Prostate gland (tissue), 2 donors: Measurements from ENCODE around the gene PROCR.

Experiments used
- CTCF ChIP-seq, 4 experiments: fragments of 200-600 bp in 2 of 4; fragments of 450-650 bp in 2 of 4; sonication (generic) in 2 of 4; IDR thresholded peaks; 1 replicate in 3 of 4; 2 replicates in 1 of 4; pipeline ENCODE4 v1.5.1; 2016 to 2019; ENCODE audit warnings: antibody characterized with exemption in 4 of 4, mild to moderate bottlenecking in 2 of 4, moderate library complexity in 2 of 4
- POLR2A ChIP-seq: fragments of 450-650 bp; IDR thresholded peaks from one replicate; pipeline ENCODE4 v1.6.1; 2016; ENCODE audit warnings: antibody characterized with exemption, mild to moderate bottlenecking
- POLR2AphosphoS5 ChIP-seq: sonication (generic); formaldehyde crosslinking; IDR thresholded peaks from one replicate; pipeline ENCODE4 v1.6.1; 2017; ENCODE audit warnings: antibody characterized with exemption

GRCh38 chr20:35223941-35224340 is 52.1 kb downstream of the PROCR start:
- no peak for TF ChIP-seq POLR2A
- no peak for TF ChIP-seq POLR2AphosphoS5
- TF ChIP-seq CTCF (IDR thresholded peaks at IDR 0.05): no peak
